Smooth muscle cell (in vitro differentiated cells): ENCODE data around the gene APCDD1. TPM values are rescaled to one million over a fixed set of nuclear protein-coding genes. Genes with fewer than 3 reads are reported as not detected.
"Not testable (repeated sequence)": the region's sequence is repeated elsewhere in the genome, so short reads cannot be mapped to it uniquely, and the experiment has no call there.

Source experiments
- DNase-seq: peaks from one replicate; lab custom pipeline; 2025; ENCODE audit not compliant: unreplicated experiment; lab: John Stamatoyannopoulos, UW
- H2AFZ ChIP-seq: fragments of 200-600 bp; sonication (generic); 2 replicates; pipeline ENCODE4 v1.6.0; 2016; ENCODE audit warnings: antibody characterized with exemption, low read depth, mild to moderate bottlenecking
- H3F3A ChIP-seq: fragments of 200-600 bp; sonication (generic); 2 replicates; pipeline ENCODE4 v1.6.0; 2017; ENCODE audit warnings: antibody characterized with exemption, low read depth
- H3K27ac ChIP-seq: fragments of 200-600 bp; sonication (generic); 2 replicates; pipeline ENCODE4 v1.5.1; 2016; ENCODE audit warnings: low read depth, mild to moderate bottlenecking
- H3K27me3 ChIP-seq: fragments of 200-600 bp; sonication (generic); 2 replicates; pipeline ENCODE4 v1.6.1; 2016; ENCODE audit warnings: low read depth, mild to moderate bottlenecking
- H3K36me3 ChIP-seq: fragments of 200-600 bp; sonication (generic); 2 replicates; pipeline ENCODE4 v1.5.1; 2016; ENCODE audit warnings: low read depth
- H3K4me1 ChIP-seq: fragments of 200-600 bp; sonication (generic); 2 replicates; pipeline ENCODE4 v1.5.1; 2016; ENCODE audit warnings: low read depth
- H3K4me2 ChIP-seq: fragments of 200-600 bp; sonication (generic); 2 replicates; pipeline ENCODE4 v1.6.0; 2016; ENCODE audit warnings: mild to moderate bottlenecking
- H3K4me3 ChIP-seq: fragments of 200-600 bp; sonication (generic); 2 replicates; pipeline ENCODE4 v1.5.1; 2016; ENCODE audit warnings: mild to moderate bottlenecking
- H3K79me2 ChIP-seq: fragments of 200-600 bp; sonication (generic); 2 replicates; pipeline ENCODE4 v1.6.0; 2016; ENCODE audit warnings: low read depth, mild to moderate bottlenecking
- H3K9ac ChIP-seq: fragments of 200-600 bp; sonication (generic); 2 replicates; pipeline ENCODE4 v1.6.0; 2016; ENCODE audit warnings: low read depth
- H3K9me3 ChIP-seq: fragments of 200-600 bp; sonication (generic); replicated peaks from 2 replicates; pipeline ENCODE4 v1.5.1; 2016; ENCODE audit warnings: low read depth
- H4K20me1 ChIP-seq: fragments of 200-600 bp; sonication (generic); 2 replicates; pipeline ENCODE4 v1.6.0; 2016; ENCODE audit warnings: low read depth
- WGBS: methylation state at CpG from one replicate; pipeline ENCODE4 v1.1.7; 2016; ENCODE audit warnings: low lambda C conversion rate; 5-methylcytosine and 5-hydroxymethylcytosine counted together
- polyA plus RNA-seq: library from polyadenylated mRNA; unstranded; fragments of >200 nt; fragmentation: Nextera tagmentation; extraction: Ambion mirVana; gene quantifications from 2 replicates; pipeline ENCODE4 v1.2.1, GENCODE V29; 2016
- total RNA-seq: library from RNA; depleted of rRNA; stranded (reverse); fragments of >200 nt; gene quantifications from 2 replicates; pipeline ENCODE4 v1.2.3, GENCODE V29; 2014
- TF ChIP-seq, protein P1 (sequence below): fragments of 200-600 bp; sonication (generic); IDR thresholded peaks from 2 replicates; pipeline ENCODE4 v1.5.1; 2017; ENCODE audit warnings: borderline replicate concordance, mild to moderate bottlenecking, antibody characterized with exemption; ENCODE audit not compliant: insufficient read depth, poor library complexity, severe bottlenecking

Gene APCDD1
- total and polyA plus RNA-seq, 2 experiments from 2014 or later = 17.3 to 23.1 TPM

- no peak overlapping the region for H3K9ac ChIP-seq
- no peak overlapping the region for H3K4me2 ChIP-seq
- no peak overlapping the region for H3K4me3 ChIP-seq
- no peaks in the 10 kb centered on the region for H4K20me1 ChIP-seq
- no peak overlapping the region for H3K27ac ChIP-seq
- no peak for DNase-seq
- H3K36me3 ChIP-seq = no peaks in the 10 kb centered on the region
- no peaks in the 10 kb centered on the region for H3K9me3 ChIP-seq
- no peaks in the 10 kb centered on the region for H3K27me3 ChIP-seq
- TF ChIP-seq, protein P1, sequence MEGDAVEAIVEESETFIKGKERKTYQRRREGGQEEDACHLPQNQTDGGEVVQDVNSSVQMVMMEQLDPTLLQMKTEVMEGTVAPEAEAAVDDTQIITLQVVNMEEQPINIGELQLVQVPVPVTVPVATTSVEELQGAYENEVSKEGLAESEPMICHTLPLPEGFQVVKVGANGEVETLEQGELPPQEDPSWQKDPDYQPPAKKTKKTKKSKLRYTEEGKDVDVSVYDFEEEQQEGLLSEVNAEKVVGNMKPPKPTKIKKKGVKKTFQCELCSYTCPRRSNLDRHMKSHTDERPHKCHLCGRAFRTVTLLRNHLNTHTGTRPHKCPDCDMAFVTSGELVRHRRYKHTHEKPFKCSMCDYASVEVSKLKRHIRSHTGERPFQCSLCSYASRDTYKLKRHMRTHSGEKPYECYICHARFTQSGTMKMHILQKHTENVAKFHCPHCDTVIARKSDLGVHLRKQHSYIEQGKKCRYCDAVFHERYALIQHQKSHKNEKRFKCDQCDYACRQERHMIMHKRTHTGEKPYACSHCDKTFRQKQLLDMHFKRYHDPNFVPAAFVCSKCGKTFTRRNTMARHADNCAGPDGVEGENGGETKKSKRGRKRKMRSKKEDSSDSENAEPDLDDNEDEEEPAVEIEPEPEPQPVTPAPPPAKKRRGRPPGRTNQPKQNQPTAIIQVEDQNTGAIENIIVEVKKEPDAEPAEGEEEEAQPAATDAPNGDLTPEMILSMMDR = no peak
- no peaks in the 10 kb centered on the region for H3F3A ChIP-seq
- no peak overlapping the region for H2AFZ ChIP-seq
- no peaks in the 10 kb centered on the region for H3K79me2 ChIP-seq
- no peaks in the 10 kb centered on the region for H3K4me1 ChIP-seq
These were observed 42.8 kb downstream of the APCDD1 start for GRCh38 chr18:10497206-10497749.

DNA sequence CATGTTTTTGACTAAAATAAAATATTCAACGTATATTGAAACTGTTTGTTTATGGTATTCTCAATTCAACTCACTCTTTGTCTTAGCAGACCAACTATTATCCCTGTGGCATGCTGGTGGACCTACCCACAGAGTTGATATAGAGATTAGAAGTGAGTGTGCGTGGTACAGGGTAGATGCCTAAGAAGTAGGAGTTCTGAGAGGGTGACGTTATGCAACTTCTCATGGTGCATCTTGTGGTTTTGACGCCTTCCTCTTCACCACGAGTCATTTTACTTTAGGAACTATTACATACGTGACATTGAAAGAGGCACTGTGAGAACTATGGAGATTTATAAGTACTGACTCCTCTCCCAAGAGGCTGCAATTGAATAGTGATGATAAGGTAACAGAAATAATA, 44.8 kb downstream of the APCDD1 start:
- H3K4me1 ChIP-seq = no peaks in the 10 kb centered on the region
- no peaks in the 10 kb centered on the region for H3K9me3 ChIP-seq
- H3K4me2 ChIP-seq = no peak overlapping the region
- H3K27ac ChIP-seq = no peak overlapping the region
- no peak overlapping the region for H3K9ac ChIP-seq
- no peak overlapping the region for H2AFZ ChIP-seq
- H4K20me1 ChIP-seq = no peaks in the 10 kb centered on the region
- no peak for DNase-seq
- H3K79me2 ChIP-seq = no peaks in the 10 kb centered on the region
- no peaks in the 10 kb centered on the region for H3K27me3 ChIP-seq
- H3K4me3 ChIP-seq = no peak overlapping the region
- no peaks in the 10 kb centered on the region for H3K36me3 ChIP-seq
- TF ChIP-seq, protein P1 = no peak
- no peaks in the 10 kb centered on the region for H3F3A ChIP-seq
- 46% methylated on average over 6 of the region's 6 CpGs for WGBS

DNA sequence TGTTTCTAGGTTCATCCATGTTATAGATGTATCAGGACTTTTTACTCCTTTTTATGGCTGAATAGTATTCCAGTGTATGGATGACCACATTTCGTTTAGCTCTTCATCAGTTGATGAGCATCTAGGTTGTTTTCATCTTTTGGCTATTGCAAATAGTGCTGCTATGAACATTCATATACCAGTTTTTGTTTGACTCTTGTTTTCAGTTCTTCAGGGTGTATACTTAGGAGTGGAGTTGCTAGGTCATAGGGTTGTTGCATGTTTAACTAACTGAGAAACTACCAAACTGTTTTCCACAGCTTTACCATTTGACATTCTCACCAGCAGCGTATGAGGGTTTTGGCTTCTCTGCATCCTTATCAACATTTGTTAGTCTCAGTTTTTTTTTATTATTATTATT, 45.6 kb downstream of the APCDD1 start:
- WGBS = 48% methylated on average over 2 of the region's 2 CpGs
- Histone ChIP-seq H3K9me3 (no peaks in the 10 kb centered on the region), H3K4me2 (no peak overlapping the region), H3K9ac (no peak overlapping the region), H3K27me3 (no peaks in the 10 kb centered on the region), H3K4me3 (no peak overlapping the region), H2AFZ (no peak overlapping the region), H4K20me1 (no peaks in the 10 kb centered on the region), H3K36me3 (no peaks in the 10 kb centered on the region), H3K27ac (no peak overlapping the region), H3K79me2 (no peaks in the 10 kb centered on the region), H3F3A (no peaks in the 10 kb centered on the region), H3K4me1 (no peaks in the 10 kb centered on the region)
- no peak for DNase-seq
- TF ChIP-seq, protein P1 = no peak

- Histone ChIP-seq H3K79me2 (no peaks in the 10 kb centered on the region), H3K4me1 (no peaks in the 10 kb centered on the region), H2AFZ (no peak overlapping the region), H3K27me3 (no peaks in the 10 kb centered on the region), H3K27ac (no peak overlapping the region), H3F3A (no peaks in the 10 kb centered on the region), H3K9ac (no peak overlapping the region), H3K36me3 (no peaks in the 10 kb centered on the region), H3K4me2 (no peak overlapping the region), H4K20me1 (no peaks in the 10 kb centered on the region), H3K9me3 (peaks cover 8% of the 10 kb centered on the region), H3K4me3 (no peak overlapping the region)
- TF ChIP-seq, protein P1 = no peak
- no peak for DNase-seq
- 91% methylated on average over 1 of the region's 1 CpG for WGBS
These were observed 50.3 kb downstream of the APCDD1 start for GRCh38 chr18:10504723-10505122.

- H4K20me1 ChIP-seq, H3K9me3 ChIP-seq, H3K27ac ChIP-seq, H3K36me3 ChIP-seq, H3K4me1 ChIP-seq, H3K27me3 ChIP-seq, H2AFZ ChIP-seq, H3K4me3 ChIP-seq, H3K79me2 ChIP-seq, H3K4me2 ChIP-seq, DNase-seq, H3F3A ChIP-seq, H3K9ac ChIP-seq: not testable (repeated sequence)
- 88% methylated on average over 14 of the region's 19 CpGs for WGBS
These were observed 51.5 kb downstream of the APCDD1 start for GRCh38 chr18:10505892-10506291.
